GM18511 (cell line): ENCODE measurements around the gene RASL10B.

Experiments
- ATAC-seq: cut with Tn5 transposase; IDR thresholded peaks from one replicate; pipeline ENCODE4 v1.9.1; 2021; ENCODE audit warnings: mild to moderate bottlenecking, moderate library complexity; ENCODE audit not compliant: unreplicated experiment

The RASL10B gene

GRCh38 chr17:35791681-35792350 lies 60.4 kb downstream of the RASL10B start:
- no peak for ATAC-seq
